ENCODE results near the gene NUDT12. TPM values are rescaled to one million over a fixed set of nuclear protein-coding genes. Genes with fewer than 3 reads are reported as not detected.

Gene NUDT12
- total RNA-seq (1 to 10 TPM; 3.5 to 4.3 TPM), polyA plus RNA-seq (1 to 10 TPM in 1 of 3 donors, under 1 TPM in 1, not detected in 1; 0.40 to 1.0 TPM), total RNA-seq (2.4 to 5.5 (median 3.9) reads per million in 6 experiments)

DNA sequence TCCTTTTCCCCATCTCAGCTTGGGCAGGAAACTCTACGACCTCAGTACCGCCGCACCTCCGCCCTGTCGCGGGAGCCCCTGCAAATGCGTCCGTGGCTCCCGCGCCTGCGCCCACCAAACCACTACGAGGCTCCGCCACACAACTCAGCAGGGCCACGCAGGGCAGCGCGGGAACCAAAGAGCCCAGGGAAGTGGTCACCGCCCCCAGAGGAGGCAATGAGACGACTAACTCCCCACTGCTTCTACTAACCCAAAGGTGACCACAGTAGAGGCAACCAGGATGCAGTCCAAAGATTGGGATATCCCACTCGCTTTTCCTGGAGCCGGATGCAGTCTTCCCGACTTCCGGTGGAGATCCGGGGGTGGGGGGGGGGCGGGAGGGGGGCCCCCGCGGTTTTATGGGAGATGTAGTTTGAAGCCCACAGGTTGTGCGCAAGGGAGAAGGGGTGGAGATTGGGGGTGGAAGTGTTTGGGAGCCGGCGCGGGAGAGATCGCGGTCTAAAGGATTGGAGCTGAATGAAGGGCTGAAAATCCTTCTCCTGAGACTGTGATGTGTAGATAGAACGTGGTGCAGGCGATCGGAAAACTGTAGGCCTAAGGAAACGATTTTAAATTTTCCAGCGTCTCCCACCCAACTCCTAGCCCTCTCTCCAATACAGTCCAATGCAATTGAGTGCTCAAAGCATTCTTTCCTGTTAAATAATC is at the start of gene NUDT12:
Gene NUDT12, minus strand, starts transcription at position 337 of the 705 bp plus-strand sequence. CDS start 2,541 bp downstream, outside the sequence.
- Mint-ChIP-seq H3K27ac (peak within 1 kb of the TSS; percentile 71 to 97 (median 89)), H3K4me3 (peak within 1 kb of the TSS; percentile 88 to 97 (median 92)), H3K4me1 (peaks cover 10 to 20% (median 18%) of the 10 kb centered on the region in 4 donors), H3K27me3 (peaks cover 0 to 2% (median 0%) of the 10 kb centered on the region in 5 donors), H3K36me3 (no peaks in the 10 kb centered on the region), H3K9me3 (no peaks in the 10 kb centered on the region)
- ATAC-seq (peak; percentile 94 to 98), DNase-seq (peak; percentile 19 to 78 (median 48))
- POLR2A ChIA-PET: interaction anchor here (0.9 to 2.1 kb wide), 2 partner anchors 304 to 442 kb away, joined by 4 to 6 read pairs; partner anchors contain the start of genes GIN1, MACIR and PPIP5K2

GRCh38 chr5:103607346-103607745 is 44.8 kb upstream of the NUDT12 start:
- ATAC-seq: no peak
- H3K27ac Mint-ChIP-seq: no peak overlapping the region
- no peaks in the 10 kb centered on the region for H3K36me3 Mint-ChIP-seq
- POLR2A ChIA-PET: no interaction called here
- no peaks in the 10 kb centered on the region for H3K9me3 Mint-ChIP-seq
- no peaks in the 10 kb centered on the region for H3K4me1 Mint-ChIP-seq
- no peak overlapping the region for H3K4me3 Mint-ChIP-seq
- H3K27me3 Mint-ChIP-seq: peaks cover 0 to 9% (median 3%) of the 10 kb centered on the region in 5 donors
- DNase-seq: no peak

DNA sequence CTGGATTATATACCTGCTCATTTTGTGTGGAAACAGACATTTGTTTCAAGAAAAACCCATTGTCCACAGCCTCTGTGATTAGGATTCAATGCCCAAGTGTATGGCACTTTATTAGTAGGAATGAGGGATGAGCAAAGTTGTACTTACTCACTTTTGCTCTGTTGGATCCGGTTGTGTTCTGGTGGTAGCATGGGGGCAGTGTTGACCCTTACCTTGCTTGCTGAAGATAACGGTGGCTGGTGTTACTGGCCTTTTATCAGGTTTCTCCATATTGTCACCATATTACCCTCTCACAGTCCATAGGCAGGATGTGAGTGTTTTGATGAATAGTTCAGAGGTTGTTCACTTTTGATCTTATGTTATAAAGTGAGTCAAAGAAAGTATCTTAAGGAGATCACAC is 42.7 kb upstream of the NUDT12 start:
- no peak overlapping the region for H3K27ac Mint-ChIP-seq
- no peaks in the 10 kb centered on the region for H3K9me3 Mint-ChIP-seq
- H3K4me3 Mint-ChIP-seq: no peak overlapping the region
- no peak for DNase-seq
- ATAC-seq: no peak
- no peaks in the 10 kb centered on the region for H3K4me1 Mint-ChIP-seq
- H3K36me3 Mint-ChIP-seq: no peaks in the 10 kb centered on the region
- H3K27me3 Mint-ChIP-seq: peaks cover 0 to 5% (median 0%) of the 10 kb centered on the region in 5 donors
- POLR2A ChIA-PET: no interaction called here

GRCh38 chr5:103602438-103602837 is 39.8 kb upstream of the NUDT12 start:
- Mint-ChIP-seq H3K27ac (no peak overlapping the region), H3K36me3 (no peaks in the 10 kb centered on the region), H3K27me3 (peaks cover 0 to 1% (median 0%) of the 10 kb centered on the region in 5 donors), H3K4me1 (no peaks in the 10 kb centered on the region), H3K9me3 (no peaks in the 10 kb centered on the region), H3K4me3 (no peak overlapping the region)
- ATAC-seq: no peak
- no peak for DNase-seq
- POLR2A ChIA-PET: no interaction called here

DNA sequence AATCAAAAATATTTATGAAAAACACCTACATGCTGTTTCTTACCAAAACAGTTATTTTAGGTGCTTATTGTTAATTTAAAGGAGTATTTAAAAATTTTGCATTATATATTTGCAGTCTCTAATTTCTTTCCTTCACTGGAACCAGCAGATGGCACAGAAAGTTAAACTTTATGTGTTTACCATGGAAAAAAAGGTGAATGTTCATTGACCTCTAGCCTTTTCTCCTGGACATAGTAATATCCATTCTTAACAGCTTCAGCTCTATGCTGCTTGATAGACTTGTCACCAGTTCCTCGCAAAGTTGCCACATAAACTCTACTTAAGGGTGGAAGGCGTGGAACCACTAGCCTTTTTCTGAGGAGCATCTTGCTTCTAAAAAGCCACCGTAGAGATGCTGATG is 38.7 kb upstream of the NUDT12 start:
- POLR2A ChIA-PET: no interaction called here
- DNase-seq (no peak), ATAC-seq (no peak)
- H3K36me3 Mint-ChIP-seq: no peaks in the 10 kb centered on the region
- H3K9me3 Mint-ChIP-seq: no peaks in the 10 kb centered on the region
- H3K27ac Mint-ChIP-seq: no peak overlapping the region
- peaks cover 0 to 1% (median 0%) of the 10 kb centered on the region in 5 donors for H3K27me3 Mint-ChIP-seq
- no peaks in the 10 kb centered on the region for H3K4me1 Mint-ChIP-seq
- no peak overlapping the region for H3K4me3 Mint-ChIP-seq

DNA sequence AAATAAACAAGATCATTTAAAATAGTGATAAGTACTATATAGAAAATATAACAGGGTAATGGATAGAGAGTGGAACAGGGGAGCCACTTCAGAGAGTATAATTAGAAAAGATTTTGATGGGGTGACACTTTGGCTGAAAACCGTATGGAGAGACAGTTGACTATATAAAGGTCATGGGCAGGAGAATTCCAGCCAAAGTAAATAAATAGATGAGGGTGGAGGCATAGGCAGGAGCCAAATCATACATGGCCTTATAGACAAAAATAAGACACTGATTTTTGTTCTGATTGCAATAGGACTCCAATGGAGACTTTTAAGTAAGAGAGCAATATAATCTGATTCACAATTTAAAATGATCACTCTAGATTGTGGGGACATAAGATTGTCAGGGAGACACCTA is 37.5 kb upstream of the NUDT12 start:
- peaks cover under 1 to 11% (median 5%) of the 10 kb centered on the region in 5 donors for H3K27me3 Mint-ChIP-seq
- H3K4me3 Mint-ChIP-seq: no peak overlapping the region
- H3K4me1 Mint-ChIP-seq: no peaks in the 10 kb centered on the region
- H3K36me3 Mint-ChIP-seq: no peaks in the 10 kb centered on the region
- no peak for DNase-seq
- POLR2A ChIA-PET: no interaction called here
- H3K27ac Mint-ChIP-seq: no peak overlapping the region
- ATAC-seq: no peak
- no peaks in the 10 kb centered on the region for H3K9me3 Mint-ChIP-seq

DNA sequence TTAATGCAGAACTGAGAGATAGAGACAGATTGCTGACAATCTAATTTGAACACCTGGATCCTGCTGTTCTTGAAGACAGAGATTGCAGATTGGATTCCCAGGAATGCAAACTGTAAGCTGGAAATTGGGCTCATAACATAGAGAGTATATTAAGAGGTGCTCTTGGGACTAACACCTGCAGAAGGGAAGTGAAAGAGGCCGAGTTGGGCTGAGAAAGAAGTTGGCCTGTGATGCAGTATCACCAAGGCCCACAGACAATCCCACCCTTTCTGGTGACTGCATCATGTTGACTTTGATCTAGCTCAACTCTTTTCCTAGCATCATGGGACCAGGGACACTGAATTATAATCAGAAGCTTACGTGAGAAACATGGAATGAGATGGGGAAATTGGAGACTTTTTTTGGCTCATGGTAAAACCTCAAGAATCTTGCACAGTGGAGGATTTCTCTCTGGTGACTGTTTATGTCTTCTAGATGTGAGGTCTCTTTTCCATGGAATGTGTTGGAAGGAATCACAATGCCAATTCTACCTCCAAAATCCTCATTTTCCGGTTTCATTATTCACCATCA is 36.5 kb upstream of the NUDT12 start:
- no peaks in the 10 kb centered on the region for H3K4me1 Mint-ChIP-seq
- no peak overlapping the region for H3K4me3 Mint-ChIP-seq
- ATAC-seq (no peak), DNase-seq (no peak)
- H3K27me3 Mint-ChIP-seq: peaks cover 6 to 20% (median 8%) of the 10 kb centered on the region in 5 donors
- H3K36me3 Mint-ChIP-seq: no peaks in the 10 kb centered on the region
- no peaks in the 10 kb centered on the region for H3K9me3 Mint-ChIP-seq
- POLR2A ChIA-PET: no interaction called here
- no peak overlapping the region for H3K27ac Mint-ChIP-seq

GRCh38 chr5:103590221-103590620 is 27.6 kb upstream of the NUDT12 start:
- Mint-ChIP-seq H3K9me3 (no peaks in the 10 kb centered on the region), H3K4me1 (no peaks in the 10 kb centered on the region), H3K27ac (no peak overlapping the region), H3K27me3 (peaks cover 3 to 18% (median 7%) of the 10 kb centered on the region in 5 donors), H3K36me3 (no peaks in the 10 kb centered on the region), H3K4me3 (no peak overlapping the region)
- POLR2A ChIA-PET: no interaction called here
- DNase-seq (no peak), ATAC-seq (no peak)

DNA sequence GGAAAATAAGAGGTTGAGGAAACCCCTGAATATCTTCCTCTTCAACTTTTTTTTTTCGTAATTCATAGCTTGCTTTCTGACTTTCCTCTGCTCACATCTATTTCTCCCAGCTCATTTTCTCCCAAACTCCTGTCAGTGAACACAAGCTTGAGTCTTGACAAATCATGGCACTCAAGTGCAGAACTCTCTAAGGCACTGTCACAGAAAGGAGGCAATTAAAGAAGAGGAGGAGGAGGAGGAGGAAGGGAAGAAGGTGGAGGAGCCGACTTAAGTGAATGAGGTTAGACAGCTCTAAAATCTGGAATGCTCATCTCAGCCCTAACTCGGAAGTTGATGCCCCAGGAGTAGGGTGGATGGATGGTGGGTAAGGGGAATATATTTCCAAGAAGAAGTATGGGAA is 27.2 kb upstream of the NUDT12 start:
- no peak overlapping the region for H3K4me3 Mint-ChIP-seq

GRCh38 chr5:103589357-103589756 is 26.8 kb upstream of the NUDT12 start:
- ATAC-seq (no peak), DNase-seq (no peak)
- Mint-ChIP-seq H3K27ac (no peak overlapping the region), H3K4me3 (no peak overlapping the region), H3K9me3 (no peaks in the 10 kb centered on the region), H3K4me1 (no peaks in the 10 kb centered on the region), H3K27me3 (peaks cover 0 to 12% (median 3%) of the 10 kb centered on the region in 5 donors), H3K36me3 (no peaks in the 10 kb centered on the region)
- POLR2A ChIA-PET: no interaction called here

More for the DNA sequence above, 27.2 kb upstream of the NUDT12 start:
- ATAC-seq (no peak), DNase-seq (no peak)
- Mint-ChIP-seq H3K9me3 (no peaks in the 10 kb centered on the region), H3K4me1 (no peaks in the 10 kb centered on the region), H3K27ac (no peak overlapping the region), H3K27me3 (peaks cover 0 to 14% (median 5%) of the 10 kb centered on the region in 5 donors), H3K36me3 (no peaks in the 10 kb centered on the region)
- POLR2A ChIA-PET: no interaction called here

DNA sequence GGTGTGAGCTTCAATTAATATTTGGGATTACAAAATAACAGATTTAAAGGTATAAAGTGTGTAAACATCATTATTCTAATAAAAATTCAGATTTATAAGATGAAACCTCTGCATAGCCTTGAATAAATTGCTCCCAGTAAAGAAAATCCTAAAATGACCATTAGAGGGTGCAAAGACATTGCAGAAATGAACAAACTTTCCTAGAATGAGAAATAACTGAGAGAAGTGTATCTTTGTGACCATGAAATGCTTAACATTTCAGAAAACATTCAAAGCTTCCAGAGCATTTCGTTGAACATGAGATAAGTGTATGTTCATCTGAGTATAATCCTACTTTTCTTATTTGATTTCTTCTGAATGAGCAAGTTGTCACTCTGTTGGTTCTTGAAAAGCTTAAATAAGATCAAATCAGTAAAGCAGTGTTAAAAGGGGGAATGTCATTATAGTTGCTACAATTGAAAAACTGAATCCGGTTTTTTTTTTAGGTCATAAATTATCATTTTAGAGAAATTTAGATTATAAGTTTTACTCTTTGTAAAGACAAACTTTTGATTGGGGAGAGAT is 24.7 kb upstream of the NUDT12 start:
- no peak for ATAC-seq
- no peaks in the 10 kb centered on the region for H3K36me3 Mint-ChIP-seq
- POLR2A ChIA-PET: no interaction called here
- no peaks in the 10 kb centered on the region for H3K9me3 Mint-ChIP-seq
- peaks cover 0 to 6% (median 0%) of the 10 kb centered on the region in 5 donors for H3K27me3 Mint-ChIP-seq
- DNase-seq: no peak
- no peaks in the 10 kb centered on the region for H3K4me1 Mint-ChIP-seq
- H3K27ac Mint-ChIP-seq: no peak overlapping the region
- no peak overlapping the region for H3K4me3 Mint-ChIP-seq

- H3K27ac Mint-ChIP-seq: no peak overlapping the region
- H3K27me3 Mint-ChIP-seq: peaks cover 0 to 3% (median 0%) of the 10 kb centered on the region in 5 donors
- H3K4me3 Mint-ChIP-seq: no peak overlapping the region
- no peaks in the 10 kb centered on the region for H3K9me3 Mint-ChIP-seq
- ATAC-seq (no peak), DNase-seq (no peak)
- POLR2A ChIA-PET: no interaction called here
- no peaks in the 10 kb centered on the region for H3K36me3 Mint-ChIP-seq
- no peaks in the 10 kb centered on the region for H3K4me1 Mint-ChIP-seq
These were observed 19.8 kb upstream of the NUDT12 start for GRCh38 chr5:103582364-103582763.

DNA sequence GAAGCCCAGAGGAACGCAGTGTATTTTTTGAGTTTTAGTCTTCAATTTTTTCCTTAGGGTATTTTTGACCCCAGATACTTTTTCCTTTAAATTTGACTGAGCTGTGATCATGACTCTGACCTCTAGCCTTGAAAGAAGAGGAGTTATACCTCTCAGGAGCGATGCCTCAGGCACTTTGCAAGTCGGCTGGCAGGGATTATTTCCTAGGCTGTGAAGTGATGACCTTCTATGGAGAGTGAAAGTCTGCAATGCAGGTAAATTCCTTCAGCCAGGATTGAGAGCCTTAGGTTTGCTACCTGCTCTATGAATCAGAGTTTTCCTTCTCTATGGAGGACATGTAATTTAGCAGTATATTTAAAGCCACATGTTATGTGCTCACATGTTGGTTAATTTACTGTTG is 10.8 kb upstream of the NUDT12 start:
- no peak overlapping the region for H3K27ac Mint-ChIP-seq
- POLR2A ChIA-PET: no interaction called here
- DNase-seq (no peak), ATAC-seq (no peak)
- no peaks in the 10 kb centered on the region for H3K9me3 Mint-ChIP-seq
- H3K4me3 Mint-ChIP-seq: no peak overlapping the region
- H3K27me3 Mint-ChIP-seq: peaks cover 2 to 32% (median 8%) of the 10 kb centered on the region in 5 donors
- H3K36me3 Mint-ChIP-seq: no peaks in the 10 kb centered on the region
- peaks cover 0 to 2% (median 0%) of the 10 kb centered on the region in 4 donors for H3K4me1 Mint-ChIP-seq

All from naive thymus-derived CD8-positive, alpha-beta T cell (primary cell).